NCI-H187 treated with DMSO at 0.1 percent for 48 hours (cell line): ENCODE data around the gene ANKRD10.
"Not testable (repeated sequence)": the region's sequence is repeated elsewhere in the genome, so short reads cannot be mapped to it uniquely, and the experiment has no call there.

Experiments used
- DNase-seq: peaks from one replicate; lab custom pipeline; 2025; lab: John Stamatoyannopoulos, UW

The ANKRD10 gene

GRCh38 chr13:110866491-110867170 lies 48.2 kb downstream of the ANKRD10 start:
- DNase-seq = no peak

- DNase-seq = no peak
Measured at GRCh38 chr13:110863685-110864084, 51.2 kb downstream of the ANKRD10 start.

GRCh38 chr13:110860983-110861382 lies 53.9 kb downstream of the ANKRD10 start:
- DNase-seq = no peak

- no peak for DNase-seq
Measured at GRCh38 chr13:110856942-110857835, 57.7 kb downstream of the ANKRD10 start.

GRCh38 chr13:110855363-110855762 lies 59.5 kb downstream of the ANKRD10 start:
- DNase-seq = no peak

GRCh38 chr13:110854866-110855265 lies 60.0 kb downstream of the ANKRD10 start:
- DNase-seq = no peak

- no peak for DNase-seq
Measured at GRCh38 chr13:110853235-110853721, 61.6 kb downstream of the ANKRD10 start.

GRCh38 chr13:110850840-110851239 lies 64.0 kb downstream of the ANKRD10 start:
- DNase-seq = peak; percentile 29

- no peak for DNase-seq
Measured at GRCh38 chr13:110850006-110850405, 64.9 kb downstream of the ANKRD10 start.

GRCh38 chr13:110845520-110845919 lies 69.3 kb downstream of the ANKRD10 start:
- DNase-seq = no peak

GRCh38 chr13:110841846-110842245 lies 73.0 kb downstream of the ANKRD10 start:
- DNase-seq = no peak

GRCh38 chr13:110841406-110841805 lies 73.5 kb downstream of the ANKRD10 start:
- no peak for DNase-seq

- DNase-seq = no peak
Measured at GRCh38 chr13:110838867-110839538, 75.9 kb downstream of the ANKRD10 start.

- DNase-seq = no peak
Measured at GRCh38 chr13:110838116-110838515, 76.8 kb downstream of the ANKRD10 start.

GRCh38 chr13:110837397-110838061 lies 77.3 kb downstream of the ANKRD10 start:
- not testable (repeated sequence) for DNase-seq

- no peak for DNase-seq
Measured at GRCh38 chr13:110836605-110836903, 78.3 kb downstream of the ANKRD10 start.

- DNase-seq = no peak
Measured at GRCh38 chr13:110835721-110836604, 78.9 kb downstream of the ANKRD10 start.

GRCh38 chr13:110834572-110834971 lies 80.3 kb downstream of the ANKRD10 start:
- DNase-seq = no peak

- DNase-seq = no peak
Measured at GRCh38 chr13:110832531-110832930, 82.3 kb downstream of the ANKRD10 start.

GRCh38 chr13:110832205-110832479 lies 82.7 kb downstream of the ANKRD10 start:
- DNase-seq = no peak

- no peak for DNase-seq
Measured at GRCh38 chr13:110831437-110832204, 83.2 kb downstream of the ANKRD10 start.
